WERI-Rb-1 (cell line): ENCODE data around the gene ZFP36L2.

Source experiments
- DNase-seq: peaks from one replicate; pipeline ENCODE4 v3.0.0-alpha.2; 2020
- H3K27ac ChIP-seq: fragments of 250-450 bp; sonication (Bioruptor Pico); 2 replicates; pipeline ENCODE4 v1.5.1; 2020; ENCODE audit warnings: mild to moderate bottlenecking, moderate library complexity
- H3K27me3 ChIP-seq: fragments of 250-450 bp; sonication (Bioruptor Pico); 2 replicates; pipeline ENCODE4 v1.5.1; 2021; ENCODE audit warnings: mild to moderate bottlenecking, low read depth, moderate library complexity; ENCODE audit not compliant: insufficient read depth, severe bottlenecking
- H3K36me3 ChIP-seq: fragments of 250-450 bp; sonication (Bioruptor Pico); 2 replicates; pipeline ENCODE4 v1.5.1; 2020; ENCODE audit warnings: mild to moderate bottlenecking, moderate library complexity
- H3K4me3 ChIP-seq: 2 replicates; pipeline ENCODE4 v1.5.1; 2011; ENCODE audit warnings: low read depth, mild to moderate bottlenecking, control low read depth, low read length
- H3K9me3 ChIP-seq: fragments of 250-450 bp; sonication (Bioruptor Pico); 2 replicates; pipeline ENCODE4 v1.5.1; 2021; ENCODE audit warnings: mild to moderate bottlenecking, moderate library complexity; ENCODE audit not compliant: severe bottlenecking
- CTCF ChIP-seq: IDR thresholded peaks from 2 replicates; pipeline ENCODE4 v1.5.1; 2011; ENCODE audit warnings: low read depth, mild to moderate bottlenecking, control low read depth, inconsistent platforms, low read length

ZFP36L2 gene

GRCh38 chr2:43176449-43176848, 50.0 kb downstream of the ZFP36L2 start:
- no peak for TF ChIP-seq CTCF
- Histone ChIP-seq H3K4me3 (no peak overlapping the region), H3K27ac (no peak overlapping the region), H3K27me3 (no peaks in the 10 kb centered on the region), H3K9me3 (peaks cover 35% of the 10 kb centered on the region), H3K36me3 (no peaks in the 10 kb centered on the region)
- no peak for DNase-seq

- H3K27ac ChIP-seq: no peak overlapping the region
- H3K27me3 ChIP-seq: no peaks in the 10 kb centered on the region
- peaks cover 35% of the 10 kb centered on the region for H3K9me3 ChIP-seq
- TF ChIP-seq CTCF: no peak
- H3K4me3 ChIP-seq: no peak overlapping the region
- DNase-seq: no peak
- no peaks in the 10 kb centered on the region for H3K36me3 ChIP-seq
These were observed 50.5 kb downstream of the ZFP36L2 start for GRCh38 chr2:43175876-43176275.

GRCh38 chr2:43175020-43175441, 51.4 kb downstream of the ZFP36L2 start:
- Histone ChIP-seq H3K27me3 (no peaks in the 10 kb centered on the region), H3K36me3 (no peaks in the 10 kb centered on the region), H3K9me3 (peaks cover 35% of the 10 kb centered on the region), H3K27ac (no peak overlapping the region), H3K4me3 (no peak overlapping the region)
- no peak for DNase-seq
- no peak for TF ChIP-seq CTCF

- no peak for TF ChIP-seq CTCF
- no peak overlapping the region for H3K27ac ChIP-seq
- H3K27me3 ChIP-seq: no peaks in the 10 kb centered on the region
- no peak overlapping the region for H3K4me3 ChIP-seq
- H3K36me3 ChIP-seq: no peaks in the 10 kb centered on the region
- peaks cover 35% of the 10 kb centered on the region for H3K9me3 ChIP-seq
- DNase-seq: no peak
These were observed 52.0 kb downstream of the ZFP36L2 start for GRCh38 chr2:43174368-43174916.
